Mesenchymal stem cell (in vitro differentiated cells and primary cell): ENCODE measurements around the gene MGAT5B.

Experiments
- DNase-seq: peaks from one replicate; pipeline ENCODE4 v3.0.0-alpha.2; 2013
- H2AFZ ChIP-seq: one replicate; pipeline ENCODE4 v1.6.1; 2013; ENCODE audit warnings: low read depth, mild to moderate bottlenecking, control low read depth, inconsistent platforms, low read length, moderate library complexity
- H2AK5ac ChIP-seq: 2 replicates; pipeline ENCODE4 v1.6.1; 2013; ENCODE audit warnings: low read length, moderate library complexity, mild to moderate bottlenecking, inconsistent platforms; ENCODE audit not compliant: severe bottlenecking
- H2BK120ac ChIP-seq: one replicate; pipeline ENCODE4 v1.6.1; 2013; ENCODE audit warnings: low read depth, mild to moderate bottlenecking, inconsistent platforms, low read length, moderate library complexity
- H2BK12ac ChIP-seq, 2 experiments: one replicate each; pipeline ENCODE4 v1.6.1; 2013; ENCODE audit warnings: inconsistent platforms in 2 of 2, low read length in 2 of 2, mild to moderate bottlenecking in 2 of 2, moderate library complexity in 2 of 2, control low read depth in 1 of 2
- H2BK15ac ChIP-seq: one replicate; pipeline ENCODE4 v1.6.1; 2013; ENCODE audit warnings: mild to moderate bottlenecking, low read depth, inconsistent platforms; ENCODE audit not compliant: poor library complexity, severe bottlenecking
- H2BK5ac ChIP-seq: 2 replicates; pipeline ENCODE4 v1.6.1; 2013; ENCODE audit warnings: low read depth, mild to moderate bottlenecking, low read length, control low read depth, inconsistent platforms; ENCODE audit not compliant: poor library complexity, severe bottlenecking
- H3K14ac ChIP-seq, 2 experiments: one replicate each; pipeline ENCODE4 v1.6.1; 2013; ENCODE audit warnings: inconsistent platforms in 2 of 2, low read length in 2 of 2, control low read depth in 1 of 2, mild to moderate bottlenecking in 1 of 2, moderate library complexity in 1 of 2
- H3K18ac ChIP-seq, 2 experiments: one replicate each; pipeline ENCODE4 v1.6.1; 2013; ENCODE audit warnings: inconsistent platforms in 2 of 2, low read length in 2 of 2, control low read depth in 1 of 2, low read depth in 1 of 2, mild to moderate bottlenecking in 1 of 2
- H3K23ac ChIP-seq, 2 experiments: one replicate each; pipeline ENCODE4 v1.6.1; 2013; ENCODE audit warnings: inconsistent platforms in 2 of 2, low read length in 2 of 2, mild to moderate bottlenecking in 2 of 2, moderate library complexity in 2 of 2, control low read depth in 1 of 2
- H3K27ac ChIP-seq: 2 replicates; pipeline ENCODE4 v1.5.1; 2013; ENCODE audit warnings: mild to moderate bottlenecking, moderate library complexity, low read length, control low read depth, inconsistent platforms; ENCODE audit not compliant: poor library complexity, severe bottlenecking
- H3K27me3 ChIP-seq, 2 experiments: 2 replicates each; pipeline versions ENCODE4 v1.6.1 to v1.7.0; 2013; ENCODE audit warnings: low read length in 2 of 2, mild to moderate bottlenecking in 2 of 2, moderate library complexity in 2 of 2, control low read depth in 1 of 2, inconsistent platforms in 1 of 2; ENCODE audit not compliant: control insufficient read depth in 1 of 2, insufficient read depth in 1 of 2
- H3K36me3 ChIP-seq, 2 experiments: 2 replicates each; pipeline versions ENCODE4 v1.6.1 to v1.7.0; 2013; ENCODE audit warnings: low read length in 2 of 2, control low read depth in 1 of 2, inconsistent platforms in 1 of 2, low read depth in 1 of 2, mild to moderate bottlenecking in 1 of 2; ENCODE audit not compliant: insufficient read depth in 2 of 2, control insufficient read depth in 1 of 2
- H3K4ac ChIP-seq, 2 experiments: one replicate each; pipeline ENCODE4 v1.6.1; 2013; ENCODE audit warnings: inconsistent platforms in 2 of 2, low read length in 2 of 2, mild to moderate bottlenecking in 2 of 2, moderate library complexity in 2 of 2, control low read depth in 1 of 2, low read depth in 1 of 2
- H3K4me1 ChIP-seq: 2 replicates; pipeline ENCODE4 v1.6.1; 2013; ENCODE audit warnings: low read depth, low read length, control low read depth; ENCODE audit not compliant: control insufficient read depth, insufficient read depth
- H3K4me2 ChIP-seq: 2 replicates; pipeline ENCODE4 v1.6.1; 2013; ENCODE audit warnings: low read length, mild to moderate bottlenecking, inconsistent platforms; ENCODE audit not compliant: poor library complexity, severe bottlenecking
- H3K4me3 ChIP-seq, 2 experiments: 2 replicates each; pipeline versions ENCODE4 v1.5.1 to v1.7.0; 2013; ENCODE audit warnings: low read length in 2 of 2, mild to moderate bottlenecking in 2 of 2, control low read depth in 1 of 2, low read depth in 1 of 2; ENCODE audit not compliant: insufficient read depth in 1 of 2
- H3K79me1 ChIP-seq: replicated peaks from 2 replicates; pipeline ENCODE4 v1.6.1; 2013; ENCODE audit warnings: mild to moderate bottlenecking, control low read depth, low read length, inconsistent platforms; ENCODE audit not compliant: poor library complexity, severe bottlenecking
- H3K9ac ChIP-seq: 2 replicates; pipeline ENCODE4 v1.7.0; 2013; ENCODE audit warnings: mild to moderate bottlenecking, low read length, moderate library complexity
- H3K9me3 ChIP-seq: 2 replicates; pipeline ENCODE4 v1.7.0; 2013; ENCODE audit warnings: mild to moderate bottlenecking, low read length; ENCODE audit not compliant: control insufficient read depth
- H4K8ac ChIP-seq: one replicate; pipeline ENCODE4 v1.6.1; 2013; ENCODE audit warnings: inconsistent platforms, mild to moderate bottlenecking, low read length, moderate library complexity
- H4K91ac ChIP-seq: one replicate; pipeline ENCODE4 v1.6.1; 2013; ENCODE audit warnings: mild to moderate bottlenecking, low read length, inconsistent platforms
- WGBS: methylation state at CpG from one replicate; pipeline ENCODE4 v1.1.7; 2013; ENCODE audit warnings: mixed read lengths; 5-methylcytosine and 5-hydroxymethylcytosine counted together

Gene MGAT5B

GRCh38 chr17:76865174-76865573 lies 3.0 kb upstream of the MGAT5B start:
- H3K9ac ChIP-seq = no peak overlapping the region
- DNase-seq = no peak
- no peaks in the 10 kb centered on the region for H3K9me3 ChIP-seq
- H2BK12ac ChIP-seq = no peak overlapping the region
- H3K18ac ChIP-seq = no peak overlapping the region
- no peak overlapping the region for H2BK120ac ChIP-seq
- no peaks in the 10 kb centered on the region for H3K36me3 ChIP-seq
- peaks cover 14 to 43% of the 10 kb centered on the region in 2 experiments for H3K27me3 ChIP-seq
- no peak overlapping the region for H2AK5ac ChIP-seq
- no peak overlapping the region for H3K27ac ChIP-seq
- H3K4me2 ChIP-seq = no peak overlapping the region
- H3K4me3 ChIP-seq = no peak overlapping the region
- H2AFZ ChIP-seq = no peak overlapping the region
- peaks cover 35% of the 10 kb centered on the region for H3K4me1 ChIP-seq
- H3K23ac ChIP-seq = no peak overlapping the region
- WGBS = over 99% methylated on average over 10 of the region's 10 CpGs
- no peak overlapping the region for H4K91ac ChIP-seq
- no peaks in the 10 kb centered on the region for H3K79me1 ChIP-seq
- no peak overlapping the region for H3K4ac ChIP-seq
- no peak overlapping the region for H2BK5ac ChIP-seq
- no peak overlapping the region for H4K8ac ChIP-seq
- H3K14ac ChIP-seq = no peak overlapping the region
- no peak overlapping the region for H2BK15ac ChIP-seq

- Histone ChIP-seq H3K9me3 (no peaks in the 10 kb centered on the region), H2AK5ac (no peak overlapping the region)
- 98% methylated on average over 5 of the region's 5 CpGs for WGBS
Observed at GRCh38 chr17:76866203-76866602, 2.0 kb upstream of the MGAT5B start.

GRCh38 chr17:76866774-76867577 lies 1.2 kb upstream of the MGAT5B start:
- H2AK5ac ChIP-seq = no peak overlapping the region
- peak overlapping the region in 1 of 2 experiments; percentile 62 for H3K4me3 ChIP-seq
- no peak overlapping the region for H2BK120ac ChIP-seq
- peaks cover 11 to 49% of the 10 kb centered on the region in 2 experiments for H3K27me3 ChIP-seq
- no peak overlapping the region for H3K23ac ChIP-seq
- H3K9me3 ChIP-seq = no peaks in the 10 kb centered on the region
- peak overlapping the region in 1 of 2 experiments; percentile 17 for H3K4ac ChIP-seq
- H2BK5ac ChIP-seq = no peak overlapping the region
- H4K91ac ChIP-seq = peak overlapping the region; percentile 18
- no peak overlapping the region for H2BK15ac ChIP-seq
- no peak overlapping the region for H3K4me2 ChIP-seq
- peak; percentile 68 for DNase-seq
- peak overlapping the region; percentile 67 for H3K9ac ChIP-seq
- H3K4me1 ChIP-seq = peaks cover 43% of the 10 kb centered on the region
- H3K27ac ChIP-seq = peak overlapping the region; percentile 27
- no peak overlapping the region for H3K14ac ChIP-seq
- H3K79me1 ChIP-seq = no peaks in the 10 kb centered on the region
- peak overlapping the region in 1 of 2 experiments; percentile 82 for H3K18ac ChIP-seq
- no peak overlapping the region for H2BK12ac ChIP-seq
- H4K8ac ChIP-seq = no peak overlapping the region
- H2AFZ ChIP-seq = no peak overlapping the region
- WGBS = 37% methylated on average over 9 of the region's 9 CpGs
- H3K36me3 ChIP-seq = no peaks in the 10 kb centered on the region

More at GRCh38 chr17:76866203-76866602, 2.0 kb upstream of the MGAT5B start:
- Histone ChIP-seq H3K18ac (no peak overlapping the region), H3K27me3 (peaks cover 11 to 54% of the 10 kb centered on the region in 2 experiments), H2BK15ac (no peak overlapping the region), H3K27ac (no peak overlapping the region), H3K79me1 (no peaks in the 10 kb centered on the region), H2BK120ac (no peak overlapping the region), H2BK12ac (no peak overlapping the region), H3K9ac (no peak overlapping the region), H3K4me1 (peaks cover 37% of the 10 kb centered on the region), H3K14ac (no peak overlapping the region), H4K91ac (no peak overlapping the region), H3K4me2 (no peak overlapping the region), H2BK5ac (no peak overlapping the region), H3K4ac (no peak overlapping the region), H3K4me3 (no peak overlapping the region), H4K8ac (no peak overlapping the region), H3K36me3 (no peaks in the 10 kb centered on the region), H2AFZ (no peak overlapping the region), H3K23ac (no peak overlapping the region)
- no peak for DNase-seq

- H2BK12ac ChIP-seq = peak overlapping the region; percentile 20 to 51
- peak overlapping the region in 1 of 2 experiments; percentile 82 for H3K18ac ChIP-seq
- peak overlapping the region in 1 of 2 experiments; percentile 44 for H3K14ac ChIP-seq
- H3K79me1 ChIP-seq = no peaks in the 10 kb centered on the region
- H3K23ac ChIP-seq = no peak overlapping the region
- H2BK5ac ChIP-seq = no peak overlapping the region
- no peak overlapping the region for H2BK120ac ChIP-seq
- peak overlapping the region; percentile 67 for H3K9ac ChIP-seq
- H2AK5ac ChIP-seq = no peak overlapping the region
- H4K91ac ChIP-seq = peak overlapping the region; percentile 62
- 21% methylated on average over 20 of the region's 20 CpGs for WGBS
- peak overlapping the region; percentile 73 for H2BK15ac ChIP-seq
- peak overlapping the region; percentile 67 for H3K4me2 ChIP-seq
- peak overlapping the region; percentile 27 for H3K27ac ChIP-seq
- H3K9me3 ChIP-seq = no peaks in the 10 kb centered on the region
- peak overlapping the region; percentile 88 for H2AFZ ChIP-seq
- H3K4me1 ChIP-seq = peaks cover 48% of the 10 kb centered on the region
- H3K36me3 ChIP-seq = no peaks in the 10 kb centered on the region
- peak overlapping the region in 1 of 2 experiments; percentile 17 for H3K4ac ChIP-seq
- H4K8ac ChIP-seq = peak overlapping the region; percentile 5
- peaks cover 11 to 43% of the 10 kb centered on the region in 2 experiments for H3K27me3 ChIP-seq
- peak overlapping the region in 1 of 2 experiments; percentile 62 for H3K4me3 ChIP-seq
- DNase-seq = peak; percentile 65
Observed at GRCh38 chr17:76867578-76868175, 527 bp upstream of the MGAT5B start.
